GM06990 (cell line): ENCODE results near the gene DCD.

Experiments
- DNase-seq: peaks from one replicate; pipeline ENCODE4 v3.0.0-alpha.2; 2011; ENCODE audit not compliant: insufficient read length; ENCODE audit errors: extremely low read depth
- H3K27me3 ChIP-seq: replicated peaks from 2 replicates; pipeline ENCODE4 v1.6.0; 2011; ENCODE audit warnings: low read length; ENCODE audit not compliant: control insufficient read depth, insufficient read depth
- H3K36me3 ChIP-seq: 2 replicates; pipeline ENCODE4 v1.5.1; 2011; ENCODE audit warnings: low read length; ENCODE audit not compliant: control insufficient read depth, insufficient read depth
- H3K4me3 ChIP-seq: replicated peaks from 2 replicates; pipeline ENCODE4 v1.5.1; 2011; ENCODE audit warnings: low read depth, mild to moderate bottlenecking, control low read depth, low read length
- TF ChIP-seq, protein P1 (sequence below): IDR thresholded peaks from 2 replicates; pipeline ENCODE4 v1.5.1; 2011; ENCODE audit warnings: low read length, control low read depth, mild to moderate bottlenecking, inconsistent platforms; ENCODE audit not compliant: insufficient read depth, poor library complexity, severe bottlenecking

The DCD gene

DNA sequence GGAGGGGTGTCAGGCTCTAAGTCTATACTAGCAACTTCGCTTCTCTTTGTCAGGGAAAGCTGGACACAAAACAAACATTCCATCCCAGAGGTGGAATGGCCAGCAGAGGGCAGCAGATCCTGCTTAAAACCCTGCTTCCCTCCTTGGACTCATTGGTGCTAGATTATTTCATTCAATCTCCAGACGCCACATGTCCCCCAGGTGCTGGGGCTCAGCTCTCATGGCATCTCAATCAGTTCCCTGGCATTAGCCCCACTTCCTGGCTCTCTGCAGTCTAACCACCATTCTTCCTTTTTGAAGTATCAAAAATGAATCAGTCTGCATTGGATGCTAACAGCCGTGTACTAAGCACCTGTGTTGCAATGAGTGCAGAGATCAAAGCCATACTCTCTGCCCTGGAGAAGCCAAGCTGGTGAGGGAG lies 51.6 kb downstream of the DCD start:
- DNase-seq: no peak
- Histone ChIP-seq H3K27me3 (peaks cover 4% of the 10 kb centered on the region), H3K4me3 (no peak overlapping the region), H3K36me3 (no peaks in the 10 kb centered on the region)
- TF ChIP-seq, protein P1, sequence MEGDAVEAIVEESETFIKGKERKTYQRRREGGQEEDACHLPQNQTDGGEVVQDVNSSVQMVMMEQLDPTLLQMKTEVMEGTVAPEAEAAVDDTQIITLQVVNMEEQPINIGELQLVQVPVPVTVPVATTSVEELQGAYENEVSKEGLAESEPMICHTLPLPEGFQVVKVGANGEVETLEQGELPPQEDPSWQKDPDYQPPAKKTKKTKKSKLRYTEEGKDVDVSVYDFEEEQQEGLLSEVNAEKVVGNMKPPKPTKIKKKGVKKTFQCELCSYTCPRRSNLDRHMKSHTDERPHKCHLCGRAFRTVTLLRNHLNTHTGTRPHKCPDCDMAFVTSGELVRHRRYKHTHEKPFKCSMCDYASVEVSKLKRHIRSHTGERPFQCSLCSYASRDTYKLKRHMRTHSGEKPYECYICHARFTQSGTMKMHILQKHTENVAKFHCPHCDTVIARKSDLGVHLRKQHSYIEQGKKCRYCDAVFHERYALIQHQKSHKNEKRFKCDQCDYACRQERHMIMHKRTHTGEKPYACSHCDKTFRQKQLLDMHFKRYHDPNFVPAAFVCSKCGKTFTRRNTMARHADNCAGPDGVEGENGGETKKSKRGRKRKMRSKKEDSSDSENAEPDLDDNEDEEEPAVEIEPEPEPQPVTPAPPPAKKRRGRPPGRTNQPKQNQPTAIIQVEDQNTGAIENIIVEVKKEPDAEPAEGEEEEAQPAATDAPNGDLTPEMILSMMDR: peak; percentile 88

DNA sequence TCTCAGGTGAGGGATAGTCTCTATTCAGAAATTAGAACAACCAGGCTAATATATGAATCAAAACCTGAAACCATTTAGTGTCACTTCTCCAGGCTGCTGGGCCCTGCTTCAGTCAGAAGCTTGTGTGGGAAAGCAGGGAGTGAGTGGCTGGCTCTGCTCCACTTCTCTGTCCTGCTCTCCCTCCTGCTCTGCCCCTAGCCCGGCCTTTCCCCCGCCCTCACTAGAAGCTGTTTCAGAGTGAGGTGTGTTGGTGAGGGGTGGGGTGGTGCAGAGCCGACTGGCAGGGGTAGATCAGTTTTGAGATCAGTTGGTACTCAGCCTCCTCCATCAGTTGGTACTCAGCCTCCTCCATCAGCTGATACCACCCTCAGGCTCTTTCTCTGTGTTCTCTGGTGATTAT lies 52.7 kb downstream of the DCD start:
- TF ChIP-seq, protein P1: no peak
- H3K4me3 ChIP-seq: no peak overlapping the region
- DNase-seq: no peak
- H3K36me3 ChIP-seq: no peaks in the 10 kb centered on the region
- H3K27me3 ChIP-seq: peaks cover 4% of the 10 kb centered on the region
